ENCODE data around the gene CSTF3. TPM values are rescaled to one million over a fixed set of nuclear protein-coding genes. Genes with fewer than 3 reads are reported as not detected.

CSTF3 gene
- total RNA-seq, 1 experiment from 2014 or later = 68.3 TPM

DNA sequence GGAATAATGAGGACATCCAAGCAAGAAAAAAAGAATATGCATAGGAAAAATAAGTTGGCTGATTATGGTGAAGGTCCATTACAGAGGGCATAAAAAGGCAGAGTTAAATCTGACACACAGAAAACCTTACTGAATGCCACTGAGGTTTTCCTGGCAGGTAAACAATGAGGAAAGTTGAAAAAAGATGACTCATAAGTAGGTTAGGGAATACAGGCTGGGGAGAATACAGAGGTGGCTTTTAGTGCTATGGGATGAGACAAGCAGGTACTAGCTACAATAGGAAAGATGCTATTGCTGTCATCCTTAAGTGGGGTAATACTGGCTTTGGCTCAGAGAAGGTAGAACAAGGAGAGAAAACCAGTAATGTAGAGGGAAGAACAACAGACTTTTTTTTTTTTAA is 44.7 kb downstream of the CSTF3 start (continued):
- TF ChIP-seq CREB1 (CRISPR knock-in tag; IDR thresholded peaks at IDR 0.05) (no peak), IRF2 (CRISPR knock-in tag; IDR thresholded peaks at IDR 0.05; ENCODE audit: borderline replicate concordance, low read depth) (no peak), ZNF138 (CRISPR knock-in tag; conservative IDR thresholded peaks at IDR 0.05) (no peak)

DNA sequence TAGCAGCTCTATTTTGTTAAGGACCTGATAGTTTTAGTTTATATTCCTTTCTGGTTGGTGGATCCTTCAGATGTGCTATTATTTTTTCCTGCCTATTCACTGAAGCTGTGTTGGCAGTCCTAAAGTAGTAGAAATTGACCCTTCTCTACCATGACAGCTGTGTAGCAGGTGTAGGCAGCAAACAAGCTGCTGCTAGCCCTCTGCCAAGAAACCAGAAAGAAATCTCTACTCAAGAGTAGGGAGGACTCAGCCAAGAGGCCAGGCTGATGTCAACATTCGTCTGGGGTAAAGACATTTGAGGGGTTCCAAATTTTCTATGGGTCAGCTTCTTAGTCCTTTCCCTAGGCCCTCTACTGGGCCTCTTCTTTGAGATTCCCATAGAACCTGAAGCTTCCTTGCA is 51.2 kb downstream of the CSTF3 start:
- no peak for TF ChIP-seq CREM (CRISPR knock-in tag; IDR thresholded peaks at IDR 0.05)
- TF ChIP-seq, protein P1, sequence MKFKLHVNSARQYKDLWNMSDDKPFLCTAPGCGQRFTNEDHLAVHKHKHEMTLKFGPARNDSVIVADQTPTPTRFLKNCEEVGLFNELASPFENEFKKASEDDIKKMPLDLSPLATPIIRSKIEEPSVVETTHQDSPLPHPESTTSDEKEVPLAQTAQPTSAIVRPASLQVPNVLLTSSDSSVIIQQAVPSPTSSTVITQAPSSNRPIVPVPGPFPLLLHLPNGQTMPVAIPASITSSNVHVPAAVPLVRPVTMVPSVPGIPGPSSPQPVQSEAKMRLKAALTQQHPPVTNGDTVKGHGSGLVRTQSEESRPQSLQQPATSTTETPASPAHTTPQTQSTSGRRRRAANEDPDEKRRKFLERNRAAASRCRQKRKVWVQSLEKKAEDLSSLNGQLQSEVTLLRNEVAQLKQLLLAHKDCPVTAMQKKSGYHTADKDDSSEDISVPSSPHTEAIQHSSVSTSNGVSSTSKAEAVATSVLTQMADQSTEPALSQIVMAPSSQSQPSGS (CRISPR knock-in tag; IDR thresholded peaks at IDR 0.05; ENCODE audit: borderline replicate concordance, low read depth) = no peak
- no peak for TF ChIP-seq CREB1 (CRISPR knock-in tag; IDR thresholded peaks at IDR 0.05)
- no peak for TF ChIP-seq SOX15 (CRISPR knock-in tag; IDR thresholded peaks at IDR 0.05)
- TF ChIP-seq, protein P2, sequence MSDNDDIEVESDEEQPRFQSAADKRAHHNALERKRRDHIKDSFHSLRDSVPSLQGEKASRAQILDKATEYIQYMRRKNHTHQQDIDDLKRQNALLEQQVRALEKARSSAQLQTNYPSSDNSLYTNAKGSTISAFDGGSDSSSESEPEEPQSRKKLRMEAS (CRISPR knock-in tag; IDR thresholded peaks at IDR 0.05) = no peak
- TF ChIP-seq, protein P3, sequence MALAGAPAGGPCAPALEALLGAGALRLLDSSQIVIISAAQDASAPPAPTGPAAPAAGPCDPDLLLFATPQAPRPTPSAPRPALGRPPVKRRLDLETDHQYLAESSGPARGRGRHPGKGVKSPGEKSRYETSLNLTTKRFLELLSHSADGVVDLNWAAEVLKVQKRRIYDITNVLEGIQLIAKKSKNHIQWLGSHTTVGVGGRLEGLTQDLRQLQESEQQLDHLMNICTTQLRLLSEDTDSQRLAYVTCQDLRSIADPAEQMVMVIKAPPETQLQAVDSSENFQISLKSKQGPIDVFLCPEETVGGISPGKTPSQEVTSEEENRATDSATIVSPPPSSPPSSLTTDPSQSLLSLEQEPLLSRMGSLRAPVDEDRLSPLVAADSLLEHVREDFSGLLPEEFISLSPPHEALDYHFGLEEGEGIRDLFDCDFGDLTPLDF (CRISPR knock-in tag; IDR thresholded peaks at IDR 0.05) = no peak
- no peak for TF ChIP-seq ZNF263 (CRISPR knock-in tag; IDR thresholded peaks at IDR 0.05; ENCODE audit: low read depth)
- TF ChIP-seq, protein P4, sequence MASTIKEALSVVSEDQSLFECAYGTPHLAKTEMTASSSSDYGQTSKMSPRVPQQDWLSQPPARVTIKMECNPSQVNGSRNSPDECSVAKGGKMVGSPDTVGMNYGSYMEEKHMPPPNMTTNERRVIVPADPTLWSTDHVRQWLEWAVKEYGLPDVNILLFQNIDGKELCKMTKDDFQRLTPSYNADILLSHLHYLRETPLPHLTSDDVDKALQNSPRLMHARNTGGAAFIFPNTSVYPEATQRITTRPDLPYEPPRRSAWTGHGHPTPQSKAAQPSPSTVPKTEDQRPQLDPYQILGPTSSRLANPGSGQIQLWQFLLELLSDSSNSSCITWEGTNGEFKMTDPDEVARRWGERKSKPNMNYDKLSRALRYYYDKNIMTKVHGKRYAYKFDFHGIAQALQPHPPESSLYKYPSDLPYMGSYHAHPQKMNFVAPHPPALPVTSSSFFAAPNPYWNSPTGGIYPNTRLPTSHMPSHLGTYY (CRISPR knock-in tag; IDR thresholded peaks at IDR 0.05) = no peak
- no peak for TF ChIP-seq ZNF317 (CRISPR knock-in tag; IDR thresholded peaks at IDR 0.05; ENCODE audit: borderline replicate concordance, low read depth)
- no peak for TF ChIP-seq ZNF138 (CRISPR knock-in tag; conservative IDR thresholded peaks at IDR 0.05)
- TF ChIP-seq, protein P5, sequence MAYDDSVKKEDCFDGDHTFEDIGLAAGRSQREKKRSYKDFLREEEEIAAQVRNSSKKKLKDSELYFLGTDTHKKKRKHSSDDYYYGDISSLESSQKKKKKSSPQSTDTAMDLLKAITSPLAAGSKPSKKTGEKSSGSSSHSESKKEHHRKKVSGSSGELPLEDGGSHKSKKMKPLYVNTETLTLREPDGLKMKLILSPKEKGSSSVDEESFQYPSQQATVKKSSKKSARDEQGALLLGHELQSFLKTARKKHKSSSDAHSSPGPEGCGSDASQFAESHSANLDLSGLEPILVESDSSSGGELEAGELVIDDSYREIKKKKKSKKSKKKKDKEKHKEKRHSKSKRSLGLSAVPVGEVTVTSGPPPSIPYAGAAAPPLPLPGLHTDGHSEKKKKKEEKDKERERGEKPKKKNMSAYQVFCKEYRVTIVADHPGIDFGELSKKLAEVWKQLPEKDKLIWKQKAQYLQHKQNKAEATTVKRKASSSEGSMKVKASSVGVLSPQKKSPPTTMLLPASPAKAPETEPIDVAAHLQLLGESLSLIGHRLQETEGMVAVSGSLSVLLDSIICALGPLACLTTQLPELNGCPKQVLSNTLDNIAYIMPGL (CRISPR knock-in tag; IDR thresholded peaks at IDR 0.05) = no peak
- no peak for TF ChIP-seq OVOL2 (CRISPR knock-in tag; IDR thresholded peaks at IDR 0.05; ENCODE audit: borderline replicate concordance)
- TF ChIP-seq MYBL2 (CRISPR knock-in tag; IDR thresholded peaks at IDR 0.05) = no peak
- TF ChIP-seq, protein P6, sequence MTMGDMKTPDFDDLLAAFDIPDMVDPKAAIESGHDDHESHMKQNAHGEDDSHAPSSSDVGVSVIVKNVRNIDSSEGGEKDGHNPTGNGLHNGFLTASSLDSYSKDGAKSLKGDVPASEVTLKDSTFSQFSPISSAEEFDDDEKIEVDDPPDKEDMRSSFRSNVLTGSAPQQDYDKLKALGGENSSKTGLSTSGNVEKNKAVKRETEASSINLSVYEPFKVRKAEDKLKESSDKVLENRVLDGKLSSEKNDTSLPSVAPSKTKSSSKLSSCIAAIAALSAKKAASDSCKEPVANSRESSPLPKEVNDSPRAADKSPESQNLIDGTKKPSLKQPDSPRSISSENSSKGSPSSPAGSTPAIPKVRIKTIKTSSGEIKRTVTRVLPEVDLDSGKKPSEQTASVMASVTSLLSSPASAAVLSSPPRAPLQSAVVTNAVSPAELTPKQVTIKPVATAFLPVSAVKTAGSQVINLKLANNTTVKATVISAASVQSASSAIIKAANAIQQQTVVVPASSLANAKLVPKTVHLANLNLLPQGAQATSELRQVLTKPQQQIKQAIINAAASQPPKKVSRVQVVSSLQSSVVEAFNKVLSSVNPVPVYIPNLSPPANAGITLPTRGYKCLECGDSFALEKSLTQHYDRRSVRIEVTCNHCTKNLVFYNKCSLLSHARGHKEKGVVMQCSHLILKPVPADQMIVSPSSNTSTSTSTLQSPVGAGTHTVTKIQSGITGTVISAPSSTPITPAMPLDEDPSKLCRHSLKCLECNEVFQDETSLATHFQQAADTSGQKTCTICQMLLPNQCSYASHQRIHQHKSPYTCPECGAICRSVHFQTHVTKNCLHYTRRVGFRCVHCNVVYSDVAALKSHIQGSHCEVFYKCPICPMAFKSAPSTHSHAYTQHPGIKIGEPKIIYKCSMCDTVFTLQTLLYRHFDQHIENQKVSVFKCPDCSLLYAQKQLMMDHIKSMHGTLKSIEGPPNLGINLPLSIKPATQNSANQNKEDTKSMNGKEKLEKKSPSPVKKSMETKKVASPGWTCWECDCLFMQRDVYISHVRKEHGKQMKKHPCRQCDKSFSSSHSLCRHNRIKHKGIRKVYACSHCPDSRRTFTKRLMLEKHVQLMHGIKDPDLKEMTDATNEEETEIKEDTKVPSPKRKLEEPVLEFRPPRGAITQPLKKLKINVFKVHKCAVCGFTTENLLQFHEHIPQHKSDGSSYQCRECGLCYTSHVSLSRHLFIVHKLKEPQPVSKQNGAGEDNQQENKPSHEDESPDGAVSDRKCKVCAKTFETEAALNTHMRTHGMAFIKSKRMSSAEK (CRISPR knock-in tag; IDR thresholded peaks at IDR 0.05; ENCODE audit: borderline replicate concordance) = no peak
- Mint-ChIP-seq H3K27me3 (ENCODE audit: low read depth) (no peaks in the 10 kb centered on the region), H3K9me3 (no peaks in the 10 kb centered on the region), H3K4me3 (no peak overlapping the region), H3K27ac (no peak overlapping the region; the same call in 1 of the 2 replicates), H3K36me3 (peaks cover 20% of the 10 kb centered on the region), H3K4me1 (no peaks in the 10 kb centered on the region)
- ChIA-PET POLR2A (interaction anchor here (0.8 kb wide), 1 partner anchor 51 kb away, joined by 3 read pairs; the partner anchor contains the start of gene CSTF3), CTCF (interaction anchor here (1.1 kb wide), 1 partner anchor 45 kb away, joined by 5 read pairs; no protein-coding TSS in a partner anchor)
- no peak for DNase-seq (ENCODE audit: low spot score)
- ATAC-seq = no peak

Data from WTC11 (cell line).